Epithelial cell of esophagus (primary cell): ENCODE results near the gene GALNT9.

Experiments used
- DNase-seq: peaks from one replicate; pipeline ENCODE4 v3.0.0; 2010; ENCODE audit warnings: low read depth
- H3K4me3 ChIP-seq: 2 replicates; pipeline ENCODE4 v1.5.1; 2011; ENCODE audit warnings: mild to moderate bottlenecking, low read length, control low read depth
- TF ChIP-seq, protein P1 (sequence below): IDR thresholded peaks from 2 replicates; pipeline ENCODE4 v1.5.1; 2011; ENCODE audit warnings: low read depth, mild to moderate bottlenecking, low read length, control low read depth, inconsistent platforms; ENCODE audit not compliant: insufficient read depth; ENCODE audit errors: missing control alignments

Gene GALNT9

DNA sequence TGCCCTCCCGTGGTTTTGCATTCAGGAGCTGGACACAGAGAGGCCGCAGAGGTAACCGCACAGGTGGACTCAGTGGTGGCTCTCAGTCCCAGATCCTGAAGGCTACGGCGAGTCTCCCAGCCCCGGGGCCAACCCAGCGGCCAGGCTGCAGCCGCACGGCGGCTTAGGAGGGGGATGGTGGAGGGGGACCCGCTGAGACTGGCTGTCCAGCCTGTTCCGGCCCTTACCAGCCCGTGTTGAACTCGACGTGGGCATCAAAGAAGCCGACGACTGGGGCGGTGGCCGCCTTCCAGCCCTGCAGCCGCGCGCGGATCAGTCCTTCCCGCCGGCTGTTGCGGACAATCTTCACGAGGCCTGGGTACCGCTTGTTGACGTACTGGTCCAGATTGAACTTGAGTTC is 68.7 kb downstream of the GALNT9 start:
- TF ChIP-seq, protein P1, sequence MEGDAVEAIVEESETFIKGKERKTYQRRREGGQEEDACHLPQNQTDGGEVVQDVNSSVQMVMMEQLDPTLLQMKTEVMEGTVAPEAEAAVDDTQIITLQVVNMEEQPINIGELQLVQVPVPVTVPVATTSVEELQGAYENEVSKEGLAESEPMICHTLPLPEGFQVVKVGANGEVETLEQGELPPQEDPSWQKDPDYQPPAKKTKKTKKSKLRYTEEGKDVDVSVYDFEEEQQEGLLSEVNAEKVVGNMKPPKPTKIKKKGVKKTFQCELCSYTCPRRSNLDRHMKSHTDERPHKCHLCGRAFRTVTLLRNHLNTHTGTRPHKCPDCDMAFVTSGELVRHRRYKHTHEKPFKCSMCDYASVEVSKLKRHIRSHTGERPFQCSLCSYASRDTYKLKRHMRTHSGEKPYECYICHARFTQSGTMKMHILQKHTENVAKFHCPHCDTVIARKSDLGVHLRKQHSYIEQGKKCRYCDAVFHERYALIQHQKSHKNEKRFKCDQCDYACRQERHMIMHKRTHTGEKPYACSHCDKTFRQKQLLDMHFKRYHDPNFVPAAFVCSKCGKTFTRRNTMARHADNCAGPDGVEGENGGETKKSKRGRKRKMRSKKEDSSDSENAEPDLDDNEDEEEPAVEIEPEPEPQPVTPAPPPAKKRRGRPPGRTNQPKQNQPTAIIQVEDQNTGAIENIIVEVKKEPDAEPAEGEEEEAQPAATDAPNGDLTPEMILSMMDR: no peak
- H3K4me3 ChIP-seq: no peak overlapping the region
- DNase-seq: no peak

DNA sequence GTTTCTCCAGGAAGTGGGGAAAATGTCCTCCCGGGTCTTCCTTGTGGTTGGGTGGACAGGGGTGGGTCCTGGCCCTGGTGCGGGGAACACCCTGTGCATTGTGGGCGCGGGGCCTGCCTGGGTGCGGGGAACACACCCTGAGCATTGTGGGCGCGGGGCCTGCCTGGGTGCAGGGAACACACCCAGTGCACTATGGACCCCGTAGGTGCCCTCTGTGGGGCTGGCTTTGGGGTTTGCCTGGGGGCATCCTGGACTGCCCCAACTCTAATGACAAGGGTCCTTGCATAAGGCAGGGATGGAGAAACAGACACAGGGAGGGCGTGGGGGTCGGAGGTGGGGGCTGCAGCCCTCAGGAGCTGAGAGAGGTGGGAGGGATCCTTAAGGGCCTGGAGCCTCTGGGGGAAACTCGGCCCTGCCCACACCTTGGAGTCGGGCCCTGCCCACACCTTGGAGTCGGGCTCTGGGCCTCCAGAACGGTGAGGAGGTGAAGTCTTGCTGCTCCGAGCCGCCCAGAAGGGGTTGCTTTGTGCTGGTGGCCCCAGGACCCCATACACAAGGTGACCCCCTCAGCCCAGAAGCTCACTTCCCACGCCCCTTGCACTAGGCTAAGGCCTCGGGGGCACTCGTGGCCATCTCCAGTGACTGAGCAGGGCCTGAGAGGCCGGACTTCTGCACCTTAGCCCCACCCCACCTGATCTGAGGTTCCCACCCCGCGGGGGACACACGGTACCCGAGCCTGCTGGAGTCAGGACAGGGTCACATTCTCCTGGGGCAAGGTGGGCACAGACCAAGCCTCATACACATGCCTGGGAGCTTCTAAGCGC is 69.3 kb downstream of the GALNT9 start:
- TF ChIP-seq, protein P1: no peak
- no peak for DNase-seq
- no peak overlapping the region for H3K4me3 ChIP-seq

DNA sequence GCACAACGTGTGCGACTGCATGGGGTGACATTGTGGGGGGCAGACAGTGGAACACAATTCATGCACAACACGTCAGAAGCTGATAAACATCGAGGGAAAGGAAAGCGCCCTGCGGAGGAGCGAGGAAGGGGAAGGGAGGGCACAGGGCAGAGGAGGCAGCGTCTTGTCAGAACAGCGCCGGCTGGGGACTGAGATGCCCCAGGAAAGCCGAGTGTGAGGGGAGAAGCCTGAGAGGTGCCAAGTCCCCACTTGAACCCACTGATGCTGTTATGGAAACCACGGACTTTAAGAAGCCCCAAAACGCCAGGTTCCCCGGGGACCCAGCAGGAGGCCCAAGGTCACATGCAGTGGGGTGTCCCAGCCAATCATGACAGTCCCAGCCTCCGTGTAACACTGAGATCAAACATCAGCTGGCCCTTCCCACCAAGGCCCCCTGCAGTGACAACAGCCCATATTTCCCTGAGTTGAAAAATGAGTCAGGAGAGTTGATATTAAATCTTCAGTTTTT is 70.0 kb downstream of the GALNT9 start:
- TF ChIP-seq, protein P1: no peak
- DNase-seq: no peak
- H3K4me3 ChIP-seq: no peak overlapping the region

DNA sequence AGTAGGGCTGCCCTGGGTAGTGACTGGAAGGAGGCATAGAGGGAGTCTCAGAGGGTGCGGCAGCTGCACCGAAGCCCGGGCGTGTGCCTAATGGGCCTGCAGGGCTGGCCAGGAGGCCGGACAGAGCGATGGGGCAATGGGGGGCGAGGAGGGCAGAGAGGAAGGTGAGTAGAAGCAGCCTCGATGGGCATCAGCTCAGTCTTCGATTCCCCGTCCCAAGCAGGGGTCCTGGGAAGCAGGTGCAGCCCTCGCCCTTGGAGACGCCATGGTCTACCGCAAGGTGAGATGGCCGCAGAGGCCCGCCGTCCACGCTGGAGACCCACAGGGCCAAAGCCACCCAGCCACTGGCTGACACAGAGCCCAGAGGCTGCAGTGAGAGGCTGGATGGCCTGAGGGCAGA is 70.8 kb downstream of the GALNT9 start:
- TF ChIP-seq, protein P1: no peak
- DNase-seq: no peak
- H3K4me3 ChIP-seq: no peak overlapping the region

DNA sequence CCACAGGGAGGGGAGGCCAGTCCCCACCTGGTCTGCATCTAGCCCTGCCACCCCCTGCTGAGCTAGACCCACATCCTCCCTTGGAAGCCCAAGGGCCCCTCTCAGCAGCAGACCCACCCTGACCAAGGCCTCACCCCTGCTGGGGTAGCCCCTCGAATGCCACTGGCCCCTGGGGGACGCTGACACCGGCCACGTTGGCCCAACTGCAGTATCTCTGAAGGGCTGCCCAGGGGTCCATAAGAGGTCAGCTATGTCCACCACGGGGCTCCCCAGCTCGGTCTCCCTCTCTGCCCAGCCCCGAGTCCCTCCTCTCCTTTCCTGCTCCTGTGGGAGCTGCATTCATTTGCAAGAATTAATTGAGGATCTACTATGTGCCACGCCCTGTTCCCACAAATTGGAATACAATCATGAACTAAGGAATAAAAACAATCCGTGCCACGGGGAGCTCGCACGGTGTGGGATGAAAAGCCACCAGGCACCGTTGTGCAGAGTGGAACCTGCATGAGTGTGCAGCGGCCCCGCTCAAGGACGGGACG is 71.4 kb downstream of the GALNT9 start:
- TF ChIP-seq, protein P1: no peak
- H3K4me3 ChIP-seq: no peak overlapping the region
- no peak for DNase-seq

DNA sequence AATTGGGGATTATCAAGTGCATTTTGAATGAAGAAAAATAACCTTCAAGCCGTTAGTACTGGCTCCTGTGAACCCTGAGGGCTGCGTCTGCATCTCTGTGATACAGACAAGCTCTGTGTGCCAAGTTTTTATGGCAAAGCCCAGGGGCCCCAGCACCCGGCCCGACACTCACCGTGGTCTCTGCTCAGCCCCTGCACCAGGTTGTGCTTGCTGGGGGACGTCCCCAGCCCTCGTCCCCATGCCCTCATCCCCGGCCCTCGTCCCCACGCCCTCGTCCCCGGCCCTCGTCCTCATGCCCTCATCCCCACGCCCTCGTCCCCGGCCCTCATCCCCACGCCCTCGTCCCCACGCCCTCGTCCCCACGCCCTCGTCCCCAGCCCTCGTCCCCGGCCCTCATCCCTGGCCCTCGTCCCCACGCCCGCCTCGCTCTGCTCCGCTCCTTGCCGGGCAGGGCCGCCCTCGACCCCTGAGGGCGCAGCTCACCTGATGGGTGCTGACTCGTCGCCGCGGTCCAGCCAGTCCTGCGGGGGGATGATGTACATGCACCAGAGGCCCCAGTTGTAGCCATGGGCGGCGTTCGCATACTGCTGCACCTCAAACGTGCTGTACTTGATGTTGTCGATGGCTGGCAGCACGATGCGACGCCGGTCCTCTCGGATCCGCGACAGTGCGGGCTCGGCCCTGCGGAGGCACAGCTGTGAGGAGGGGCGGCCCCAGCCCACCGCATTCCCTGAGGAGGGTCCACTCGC is 72.0 kb downstream of the GALNT9 start:
- DNase-seq: no peak
- no peak overlapping the region for H3K4me3 ChIP-seq
- TF ChIP-seq, protein P1: no peak
